Heart left ventricle (tissue), 13 donors: ENCODE measurements around the gene RIC3.

ENCODE experiments used
- CTCF ChIP-seq, 12 donors: fragments of 200-600 bp; sonication (generic) in 4 of 12; IDR thresholded peaks; one replicate each; pipeline versions ENCODE4 v1.5.0 to v1.8.0; 2018 to 2022; ENCODE audit warnings: antibody characterized with exemption in 12 of 12, mild to moderate bottlenecking in 5 of 12
- POLR2A ChIP-seq, 2 donors: fragments of 450-650 bp; IDR thresholded peaks; one replicate each; pipeline ENCODE4 v1.6.1; 2017; ENCODE audit warnings: antibody characterized with exemption in 2 of 2, mild to moderate bottlenecking in 2 of 2, moderate library complexity in 2 of 2
- donor health status: ischemic (EF 13 %, LVEDD 7.1; RV severe dilation, severe dysfunction).
- donor health status: DM: no; HTN: yes; CAD: no.
- donor health status: DM: no; HTN: no; CAD: no.
- donor health status: ischemic (EF 25% LVEDD 6.9; RV normal size, moderate dysfunction).
- donor health status: ischemic (EF 25% LVEDD 5.7; RV mildly dilated, moderate dysfunction).
- donor health status: ischemic (EF 35%, LVEDD 5.7; RV mildly dilated, moderate dysfunction).
- donor health status: nonischemic (EF 11% LVEDD 7.7; RV severe dilation, severe dysfunction).
- donor health status: DM: yes; HTN: yes; CAD: no.
- donor health status: PGD.
- donor health status: ischemic (EF 29% LVEDD 5.4; RV normal size, mild dysfunction).
- donor health status: nonischemic (EF 23%, LVEDD 6.1; RV moderate dilation, normal function).

GRCh38 chr11:8138526-8138925 lies 30.3 kb downstream of the RIC3 start:
- TF ChIP-seq CTCF (IDR thresholded peaks at IDR 0.05) (no peak), POLR2A (IDR thresholded peaks at IDR 0.05) (no peak)
